ENCODE results near the gene AHI1. TPM values are rescaled to one million over a fixed set of nuclear protein-coding genes. Genes with fewer than 3 reads are reported as not detected.

Gene AHI1
- total RNA-seq, 1 donor from 2014 or later: 5.4 TPM

DNA sequence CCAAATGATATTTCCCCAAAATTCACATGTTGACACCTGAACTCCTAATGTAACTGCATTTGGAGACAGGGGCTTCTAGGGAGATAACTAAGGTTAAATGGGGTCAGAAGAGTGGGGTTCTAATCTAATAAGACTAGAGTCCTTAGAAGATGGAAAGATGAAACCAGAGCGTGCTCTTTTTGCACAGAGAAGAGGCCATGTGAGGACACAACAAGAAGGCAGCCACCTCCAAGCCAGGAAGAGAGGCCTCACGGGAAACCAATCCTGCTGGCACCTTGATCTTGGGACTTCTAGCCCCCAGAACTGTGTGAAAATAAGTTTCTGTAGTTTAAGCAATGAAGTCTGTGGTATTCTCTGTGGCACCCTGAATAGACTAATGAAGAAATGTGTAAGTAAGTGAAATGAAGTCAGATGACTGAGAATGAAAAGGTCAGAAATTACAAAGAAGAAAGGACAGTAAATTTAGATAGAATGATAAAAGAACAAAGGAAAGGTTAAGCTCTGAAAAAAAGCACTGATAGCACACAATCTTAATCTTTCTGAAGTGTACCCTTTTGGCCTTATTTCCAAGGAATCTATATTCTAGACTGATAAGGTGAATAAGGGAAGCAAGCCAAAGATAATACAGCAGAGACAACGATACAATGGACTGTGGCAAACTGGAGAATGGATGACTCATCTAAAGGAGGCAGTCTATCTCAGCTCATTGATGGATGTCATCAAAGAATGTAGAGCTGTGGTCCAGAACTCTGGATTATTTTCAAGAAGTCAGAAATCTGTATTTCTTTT lies 206.1 kb downstream of the AHI1 start:
- peaks cover 14 to 15% of the 10 kb centered on the region in 2 donors for H3K36me3 ChIP-seq
- no peaks in the 10 kb centered on the region for H3K27me3 ChIP-seq
- TF ChIP-seq, protein P1, sequence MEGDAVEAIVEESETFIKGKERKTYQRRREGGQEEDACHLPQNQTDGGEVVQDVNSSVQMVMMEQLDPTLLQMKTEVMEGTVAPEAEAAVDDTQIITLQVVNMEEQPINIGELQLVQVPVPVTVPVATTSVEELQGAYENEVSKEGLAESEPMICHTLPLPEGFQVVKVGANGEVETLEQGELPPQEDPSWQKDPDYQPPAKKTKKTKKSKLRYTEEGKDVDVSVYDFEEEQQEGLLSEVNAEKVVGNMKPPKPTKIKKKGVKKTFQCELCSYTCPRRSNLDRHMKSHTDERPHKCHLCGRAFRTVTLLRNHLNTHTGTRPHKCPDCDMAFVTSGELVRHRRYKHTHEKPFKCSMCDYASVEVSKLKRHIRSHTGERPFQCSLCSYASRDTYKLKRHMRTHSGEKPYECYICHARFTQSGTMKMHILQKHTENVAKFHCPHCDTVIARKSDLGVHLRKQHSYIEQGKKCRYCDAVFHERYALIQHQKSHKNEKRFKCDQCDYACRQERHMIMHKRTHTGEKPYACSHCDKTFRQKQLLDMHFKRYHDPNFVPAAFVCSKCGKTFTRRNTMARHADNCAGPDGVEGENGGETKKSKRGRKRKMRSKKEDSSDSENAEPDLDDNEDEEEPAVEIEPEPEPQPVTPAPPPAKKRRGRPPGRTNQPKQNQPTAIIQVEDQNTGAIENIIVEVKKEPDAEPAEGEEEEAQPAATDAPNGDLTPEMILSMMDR (IDR thresholded peaks at IDR 0.05): no peak
- no peak for DNase-seq (ENCODE audit: low spot score in 2 of 2)
- no peak overlapping the region for H3K4me3 ChIP-seq
- H3K27ac ChIP-seq: no peak overlapping the region
- no peaks in the 10 kb centered on the region for H3K9me3 ChIP-seq
- intact Hi-C loops (cut with DNase I): no loop called here
- no peaks in the 10 kb centered on the region for H3K4me1 ChIP-seq

DNA sequence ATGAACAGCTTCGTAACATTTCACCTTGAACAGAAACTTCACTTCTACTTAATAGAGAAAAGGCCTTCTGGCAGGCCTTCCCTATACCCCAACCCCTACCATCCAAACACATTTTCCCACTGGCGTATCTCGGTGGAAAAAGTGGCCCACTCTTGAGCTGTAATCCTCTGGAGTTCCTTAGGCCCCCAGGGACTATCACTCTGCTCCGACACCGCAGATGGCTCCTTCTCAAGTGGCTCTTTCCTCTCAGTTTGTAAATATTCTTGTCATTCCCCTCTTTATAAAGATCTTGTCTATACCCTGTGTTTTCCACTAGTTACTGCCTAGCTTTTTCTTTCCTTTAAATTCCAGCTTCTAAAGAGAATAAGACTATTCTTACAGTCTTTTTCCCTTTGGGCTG lies 207.7 kb downstream of the AHI1 start:
- Histone ChIP-seq H3K4me1 (no peaks in the 10 kb centered on the region), H3K36me3 (peaks cover 7 to 14% of the 10 kb centered on the region in 2 donors), H3K27me3 (no peaks in the 10 kb centered on the region), H3K4me3 (no peak overlapping the region), H3K9me3 (no peaks in the 10 kb centered on the region), H3K27ac (no peak overlapping the region)
- intact Hi-C loops (cut with DNase I): no loop called here
- DNase-seq (ENCODE audit: low spot score in 2 of 2): no peak
- TF ChIP-seq, protein P1 (IDR thresholded peaks at IDR 0.05): no peak

GRCh38 chr6:135286962-135287538 lies 210.5 kb downstream of the AHI1 start:
- H3K27me3 ChIP-seq: no peaks in the 10 kb centered on the region
- H3K4me1 ChIP-seq: no peaks in the 10 kb centered on the region
- TF ChIP-seq, protein P1 (IDR thresholded peaks at IDR 0.05): no peak
- peaks cover 7 to 14% of the 10 kb centered on the region in 2 donors for H3K36me3 ChIP-seq
- H3K4me3 ChIP-seq: no peak overlapping the region
- H3K9me3 ChIP-seq: no peaks in the 10 kb centered on the region
- no peak overlapping the region for H3K27ac ChIP-seq
- intact Hi-C loops (cut with DNase I): no loop called here
- no peak for DNase-seq (ENCODE audit: low spot score in 2 of 2)

- Histone ChIP-seq H3K4me1 (no peaks in the 10 kb centered on the region), H3K4me3 (no peak overlapping the region), H3K9me3 (no peaks in the 10 kb centered on the region), H3K36me3 (peaks cover 5 to 11% of the 10 kb centered on the region in 2 donors), H3K27me3 (no peaks in the 10 kb centered on the region), H3K27ac (no peak overlapping the region)
- TF ChIP-seq, protein P1 (IDR thresholded peaks at IDR 0.05): no peak
- no peak for DNase-seq (ENCODE audit: low spot score in 2 of 2)
- intact Hi-C loops (cut with DNase I): no loop called here
Measured at GRCh38 chr6:135285165-135285564, 212.4 kb downstream of the AHI1 start.

- intact Hi-C loops (cut with DNase I): no loop called here
- H3K36me3 ChIP-seq: peaks cover 0 to 1% of the 10 kb centered on the region in 2 donors
- TF ChIP-seq, protein P1 (IDR thresholded peaks at IDR 0.05): no peak
- no peaks in the 10 kb centered on the region for H3K4me1 ChIP-seq
- DNase-seq (ENCODE audit: low spot score in 2 of 2): no peak
- no peaks in the 10 kb centered on the region for H3K27me3 ChIP-seq
- no peak overlapping the region for H3K27ac ChIP-seq
- no peak overlapping the region for H3K4me3 ChIP-seq
- H3K9me3 ChIP-seq: no peaks in the 10 kb centered on the region
Measured at GRCh38 chr6:135283926-135284325, 213.6 kb downstream of the AHI1 start.

All from ascending aorta (tissue), 2 donors.